ENCODE results near the gene CYFIP1. TPM values are rescaled to one million over a fixed set of nuclear protein-coding genes. Genes with fewer than 3 reads are reported as not detected.

The CYFIP1 gene
- total RNA-seq, 1 donor from 2014 or later: 28.8 TPM

DNA sequence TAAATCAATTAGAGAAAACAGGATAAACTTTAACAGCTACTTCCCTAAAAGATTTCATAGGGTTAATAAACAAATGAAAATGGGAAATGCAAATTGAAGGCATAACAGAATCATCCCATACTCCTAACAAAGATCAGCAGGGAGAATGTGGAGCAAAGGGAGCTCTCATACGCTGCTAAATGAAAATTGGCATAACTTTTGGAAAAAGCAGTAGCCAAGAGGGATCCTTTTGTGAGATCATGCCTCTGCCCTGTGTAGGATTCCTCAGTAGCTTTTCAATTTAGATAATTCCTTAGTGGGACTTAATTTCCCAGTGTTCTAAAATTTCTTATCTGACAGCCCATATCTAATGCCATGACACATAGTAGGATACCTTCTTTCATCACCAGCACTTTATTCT, 123.5 kb downstream of the CYFIP1 start:
- ATAC-seq (ENCODE audit: poor library complexity) (no peak), DNase-seq (no peak)
- intact Hi-C loops (cut with DNase I): loop anchor here (10.0 kb wide), 1 partner anchor 58 kb away; no protein-coding TSS in a partner anchor

DNA sequence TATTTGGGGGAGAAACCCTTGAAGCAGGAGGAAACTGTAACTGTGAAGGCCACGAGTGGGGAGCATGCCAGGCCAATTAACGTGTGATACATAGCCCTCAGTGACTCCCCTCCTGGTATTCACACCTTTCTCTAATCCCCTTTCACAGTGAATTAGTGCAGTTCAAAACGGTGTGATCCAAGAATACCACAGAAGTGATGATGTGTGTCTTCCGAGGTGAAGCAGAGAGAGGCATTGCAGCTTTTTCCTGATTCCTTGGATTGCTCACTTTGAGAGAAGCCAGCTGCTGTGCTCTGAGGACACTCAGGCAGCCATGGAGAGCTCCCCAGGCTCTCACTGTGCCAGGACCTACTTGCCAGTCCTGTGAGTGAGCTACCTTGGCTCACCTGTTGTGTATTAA, 124.4 kb downstream of the CYFIP1 start:
- DNase-seq (no peak), ATAC-seq (ENCODE audit: poor library complexity) (no peak)
- intact Hi-C loops (cut with DNase I): loop anchor here (10.0 kb wide), 1 partner anchor 59 kb away; no protein-coding TSS in a partner anchor

DNA sequence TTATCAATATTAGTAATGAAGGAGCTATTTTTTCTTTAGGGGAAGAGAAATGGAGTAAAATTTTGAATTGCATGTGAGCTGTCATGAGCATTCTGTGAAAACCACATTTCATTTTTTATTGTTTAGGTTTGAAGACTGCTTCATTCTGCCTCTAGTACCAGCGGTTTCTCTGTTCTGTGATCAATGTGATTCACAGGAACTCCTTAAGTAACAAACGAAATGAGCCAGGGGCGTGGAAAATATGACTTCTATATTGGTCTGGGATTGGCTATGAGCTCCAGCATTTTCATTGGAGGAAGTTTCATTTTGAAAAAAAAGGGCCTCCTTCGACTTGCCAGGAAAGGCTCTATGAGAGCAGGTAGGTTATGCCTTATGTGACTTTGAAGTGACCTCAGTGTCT, 128.7 kb downstream of the CYFIP1 start:
- intact Hi-C loops (cut with DNase I): loop anchor here (10.0 kb wide), 1 partner anchor 63 kb away; no protein-coding TSS in a partner anchor
- DNase-seq (no peak), ATAC-seq (ENCODE audit: poor library complexity) (no peak)

DNA sequence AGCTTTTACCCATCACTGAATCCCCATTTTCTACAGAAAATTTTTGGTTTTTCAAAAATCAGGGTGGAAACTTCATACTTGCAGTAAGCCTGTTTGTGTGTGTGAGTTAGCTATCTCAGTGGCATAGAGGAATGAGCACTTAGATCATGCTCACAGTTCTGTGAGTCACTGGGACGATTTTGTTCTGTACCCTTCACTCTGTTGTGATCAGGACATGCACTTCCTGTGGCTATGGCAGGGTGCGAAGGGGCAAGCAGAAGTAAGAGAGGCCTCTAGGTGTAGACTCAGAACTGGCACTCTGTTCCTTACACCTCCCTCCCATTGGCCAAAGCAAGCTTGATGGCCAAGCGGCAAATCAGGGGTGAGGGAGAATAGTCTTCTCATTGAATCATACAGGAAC, 130.1 kb downstream of the CYFIP1 start:
- ATAC-seq (ENCODE audit: poor library complexity): no peak
- intact Hi-C loops (cut with DNase I): loop anchor here (10.0 kb wide), 1 partner anchor 65 kb away; no protein-coding TSS in a partner anchor

DNA sequence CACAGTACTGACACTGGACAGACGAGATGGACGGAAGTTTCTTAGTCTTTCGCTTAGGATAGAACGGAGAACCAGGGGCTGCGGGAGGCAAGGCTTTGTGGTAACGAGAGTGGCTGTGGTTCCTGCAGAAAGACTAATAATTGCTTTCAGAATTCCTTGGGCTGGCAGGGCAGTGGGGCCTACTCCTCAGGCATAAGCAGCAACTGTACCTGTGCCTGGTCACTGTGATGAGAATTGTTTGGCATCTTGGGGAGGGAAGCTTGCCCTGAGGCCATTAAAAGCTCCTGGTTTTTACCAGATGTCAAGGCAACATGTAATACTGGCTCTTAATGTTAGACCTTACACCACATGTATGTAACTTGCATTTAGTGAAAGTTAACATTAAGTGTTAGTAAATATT, 134.1 kb downstream of the CYFIP1 start:
- DNase-seq: no peak
- intact Hi-C loops (cut with DNase I): no loop called here
- no peak for ATAC-seq (ENCODE audit: poor library complexity)

More for the DNA sequence above, 130.1 kb downstream of the CYFIP1 start:
- DNase-seq: no peak

DNA sequence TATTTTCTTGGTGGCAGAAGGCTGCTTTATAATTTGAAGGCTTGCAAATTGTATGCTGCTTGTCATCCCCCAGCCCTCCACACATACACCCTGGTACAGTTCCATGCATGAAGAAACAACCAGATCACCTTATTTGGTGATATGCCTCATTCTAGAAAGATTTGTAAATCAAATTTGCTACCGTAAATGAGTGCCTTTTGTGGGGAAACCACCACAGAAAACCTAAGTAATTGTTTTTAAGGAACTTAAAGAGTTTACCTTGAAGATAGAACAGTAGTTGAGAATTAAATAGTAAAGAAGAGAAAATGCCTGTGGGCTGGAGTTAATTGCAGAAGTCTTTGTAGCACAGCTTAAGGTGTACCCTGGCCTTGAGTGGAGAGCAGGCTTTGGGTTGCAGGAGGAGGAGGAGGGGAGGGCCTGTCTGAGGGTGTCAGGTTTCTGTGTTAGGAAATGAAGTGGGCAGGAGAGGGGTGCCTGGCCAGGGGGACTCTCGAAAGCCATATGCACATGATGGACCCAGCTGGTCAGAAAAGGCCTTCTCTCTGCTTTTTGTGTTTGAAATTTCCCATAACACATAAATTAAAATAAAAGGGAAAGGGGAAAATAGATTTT, 134.8 kb downstream of the CYFIP1 start:
- intact Hi-C loops (cut with DNase I): no loop called here
- DNase-seq (no peak), ATAC-seq (ENCODE audit: poor library complexity) (no peak)

DNA sequence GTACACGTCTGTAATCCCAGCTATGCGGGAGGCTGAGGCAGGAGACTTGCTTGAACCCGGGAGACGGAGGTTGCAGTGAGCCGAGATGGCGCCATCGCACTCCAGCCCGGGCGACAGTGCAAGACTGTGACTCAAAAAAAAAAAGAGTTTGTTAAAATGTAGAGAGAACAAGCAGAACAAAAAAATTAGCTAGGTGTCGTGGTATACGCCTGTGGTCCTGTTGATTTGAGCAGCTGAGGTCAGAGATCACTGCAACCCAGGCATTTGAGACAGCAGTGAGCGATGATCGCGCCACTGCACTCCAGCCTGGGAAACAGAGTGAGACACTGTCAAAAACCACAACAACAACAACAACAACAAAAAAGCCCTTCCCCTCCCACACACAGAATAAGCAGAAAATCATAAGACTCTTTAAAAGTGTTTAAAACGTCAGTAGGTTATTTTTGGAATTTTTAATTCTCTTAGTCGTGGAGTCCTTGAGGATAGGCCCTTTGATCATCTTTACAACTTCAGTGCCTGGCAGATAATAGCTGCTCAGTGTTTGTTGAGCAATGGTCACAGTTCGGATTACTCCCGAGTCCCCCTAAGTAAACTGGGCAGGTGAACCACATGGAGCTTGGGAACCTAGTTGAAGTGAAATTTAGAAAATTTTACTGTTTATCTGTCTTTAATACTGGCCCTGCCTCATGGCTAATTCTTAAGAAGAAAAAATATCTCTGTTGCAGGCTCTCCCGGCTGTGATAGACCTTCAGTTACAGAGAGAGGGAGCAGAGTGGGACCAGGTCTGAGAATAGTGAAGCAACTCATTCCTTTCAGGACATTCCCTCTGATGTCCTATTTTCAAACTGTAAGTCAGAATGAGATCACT, 135.5 kb downstream of the CYFIP1 start:
- DNase-seq: no peak
- intact Hi-C loops (cut with DNase I): no loop called here
- ATAC-seq (ENCODE audit: poor library complexity): no peak

DNA sequence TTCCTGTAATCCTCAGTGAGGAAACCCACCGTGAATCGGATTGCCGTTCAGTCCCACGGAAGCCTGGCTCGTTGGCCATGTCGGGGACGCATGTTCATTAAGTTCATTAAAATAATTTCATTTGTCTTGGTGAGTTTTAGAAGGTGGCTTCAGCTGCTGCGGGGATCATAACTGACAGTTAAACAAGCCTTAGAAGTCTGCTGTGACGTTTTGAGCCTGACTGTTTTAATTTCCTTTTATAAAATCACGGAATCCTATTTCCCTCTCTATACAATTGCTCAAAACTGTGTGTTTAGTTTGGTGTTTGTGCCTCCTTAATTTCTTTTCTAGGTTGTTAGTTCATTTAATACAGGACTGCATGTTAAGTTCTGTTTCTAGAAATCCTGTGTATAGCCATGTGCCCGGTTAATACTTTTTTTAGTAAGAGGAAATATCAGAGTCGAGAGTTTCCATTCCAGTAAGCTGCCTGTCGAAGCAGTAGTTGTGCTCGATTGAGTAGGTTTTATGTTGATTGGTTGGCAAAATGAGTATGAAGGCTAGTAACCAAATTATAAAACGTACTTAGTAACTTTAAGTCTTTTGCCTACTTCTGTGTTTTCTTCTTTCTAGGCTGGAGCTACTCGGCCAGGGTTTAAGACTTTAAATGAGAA, 141.0 kb downstream of the CYFIP1 start:
- ATAC-seq (ENCODE audit: poor library complexity) (no peak), DNase-seq (no peak)
- intact Hi-C loops (cut with DNase I): no loop called here

DNA sequence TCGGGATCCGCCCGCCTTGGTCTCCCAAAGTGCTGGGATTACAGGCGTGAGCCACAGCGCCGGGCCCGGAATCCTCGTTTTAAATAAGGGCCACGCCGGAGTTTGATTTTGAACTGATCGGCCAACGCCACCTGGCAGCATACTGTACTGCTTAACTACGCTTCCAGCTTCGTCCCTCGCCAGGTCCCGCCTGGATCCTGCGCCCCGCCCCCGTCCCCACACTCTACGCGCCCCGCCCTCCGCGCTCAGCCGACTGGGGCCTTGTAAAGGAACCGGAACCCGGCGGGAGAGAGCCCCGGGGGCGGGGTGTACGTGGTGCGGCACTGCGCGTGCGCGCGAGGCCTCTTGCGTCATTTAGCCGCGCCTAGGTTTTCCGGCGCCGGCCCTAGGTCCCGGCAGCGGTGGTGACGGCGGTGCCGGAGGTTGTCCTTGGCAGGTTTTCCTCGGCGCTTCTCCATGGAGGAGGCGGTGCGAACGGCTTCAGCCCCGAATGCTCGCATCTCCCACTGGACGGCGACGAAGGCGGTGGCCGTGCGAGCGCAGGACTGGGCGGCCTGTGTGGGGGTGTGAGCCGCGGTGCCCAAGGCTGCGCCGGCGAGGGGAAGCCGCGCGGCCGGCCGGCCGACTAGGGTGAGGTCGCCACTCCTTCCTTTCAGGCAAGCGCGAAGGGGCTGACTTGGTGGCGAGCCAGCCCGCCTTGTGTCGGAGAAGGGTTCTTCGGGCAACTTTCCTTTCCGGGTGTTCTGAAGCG, 141.7 kb downstream of the CYFIP1 start, which contains the start of gene NIPA2:
Gene NIPA2 (plus strand): TSS at position 375 of the 751 bp plus-strand sequence. CDS start 13,066 bp downstream, outside the sequence.
- ATAC-seq (ENCODE audit: poor library complexity) (peak; percentile 99), DNase-seq (peak; percentile 99)
- intact Hi-C loops (cut with DNase I): no loop called here

DNA sequence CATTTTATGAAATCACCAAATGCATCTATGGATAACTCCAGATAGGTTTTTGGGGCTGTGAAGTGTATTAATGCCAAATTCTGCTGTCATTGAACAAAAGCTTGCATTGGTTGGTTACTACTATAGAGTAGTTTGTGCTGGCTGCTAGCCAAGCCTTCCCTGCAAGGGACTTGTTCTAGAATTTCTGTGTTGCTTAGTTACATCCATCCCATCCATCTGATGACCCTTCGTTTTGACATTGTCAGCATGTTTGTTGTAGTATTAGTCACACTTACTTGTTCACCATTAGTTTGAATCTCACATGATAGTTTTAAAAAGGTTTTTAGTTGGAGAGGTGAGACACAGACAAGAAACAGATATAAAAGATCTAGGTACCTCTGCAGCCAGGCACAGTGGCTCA, 148.7 kb downstream of the CYFIP1 start:
- no peak for DNase-seq
- no peak for ATAC-seq (ENCODE audit: poor library complexity)
- intact Hi-C loops (cut with DNase I): no loop called here

DNA sequence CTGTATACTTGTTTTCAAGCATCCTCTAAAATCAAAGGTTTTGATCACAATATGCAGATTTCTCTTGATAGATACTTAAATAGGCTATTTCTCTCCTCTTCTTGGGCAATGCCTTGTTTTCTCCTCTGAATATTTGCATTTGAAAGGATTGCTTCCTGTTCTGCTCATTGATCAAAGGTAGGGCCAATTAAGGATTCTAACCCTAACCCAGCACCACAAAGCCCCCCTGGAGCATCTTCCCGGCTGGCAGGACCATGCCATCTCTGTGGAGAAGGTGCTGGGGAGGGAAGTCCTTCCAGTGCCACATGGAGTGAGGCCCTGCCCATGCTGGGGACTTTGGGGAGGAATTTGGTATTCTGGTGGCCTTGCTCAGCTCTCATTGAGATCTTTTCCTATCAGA, 153.0 kb downstream of the CYFIP1 start:
- ATAC-seq (ENCODE audit: poor library complexity) (no peak), DNase-seq (no peak)
- intact Hi-C loops (cut with DNase I): no loop called here

DNA sequence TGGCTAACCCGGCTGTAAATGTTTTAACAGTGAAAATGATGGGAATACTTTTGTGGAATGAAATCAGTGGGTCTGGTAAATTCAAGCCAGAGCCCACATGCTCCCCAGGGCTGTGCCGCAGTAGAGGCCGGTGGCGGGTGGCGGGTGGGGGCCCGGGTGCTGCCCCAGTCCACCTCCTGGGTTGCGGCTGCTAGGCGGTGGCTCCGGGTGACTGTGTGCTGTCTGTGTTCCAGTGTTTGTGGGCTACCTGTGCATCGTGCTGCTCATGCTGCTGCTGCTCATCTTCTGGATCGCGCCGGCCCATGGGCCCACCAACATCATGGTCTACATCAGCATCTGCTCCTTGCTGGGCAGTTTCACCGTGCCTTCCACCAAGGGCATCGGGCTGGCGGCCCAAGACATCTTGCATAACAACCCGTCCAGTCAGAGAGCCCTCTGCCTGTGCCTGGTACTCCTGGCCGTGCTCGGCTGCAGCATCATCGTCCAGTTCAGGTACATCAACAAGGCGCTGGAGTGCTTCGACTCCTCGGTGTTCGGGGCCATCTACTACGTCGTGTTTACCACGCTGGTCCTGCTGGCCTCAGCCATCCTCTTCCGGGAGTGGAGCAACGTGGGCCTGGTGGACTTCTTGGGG, 156.6 kb downstream of the CYFIP1 start:
- DNase-seq (no peak), ATAC-seq (ENCODE audit: poor library complexity) (no peak)

DNA sequence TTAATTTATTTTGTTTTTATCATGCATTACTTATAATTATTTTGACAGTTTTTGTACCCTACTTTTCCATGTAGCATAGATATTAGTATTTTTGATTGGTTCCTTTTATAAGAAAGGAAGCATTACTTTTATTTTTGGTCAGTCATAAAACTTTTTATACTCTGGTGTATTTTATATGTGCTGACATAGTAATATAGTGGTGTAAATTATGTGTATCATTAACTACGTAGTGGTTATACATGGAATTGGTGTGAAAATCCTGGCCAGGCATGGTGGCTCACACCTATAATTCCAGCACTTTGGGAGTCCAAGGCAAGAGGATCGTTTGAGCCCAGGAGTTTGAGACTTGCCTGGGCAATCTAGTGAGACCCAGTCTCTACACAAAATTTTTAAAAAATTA, 160.5 kb downstream of the CYFIP1 start:
- no peak for DNase-seq
- no peak for ATAC-seq (ENCODE audit: poor library complexity)
- intact Hi-C loops (cut with DNase I): no loop called here

More for the DNA sequence above, 156.6 kb downstream of the CYFIP1 start:
- intact Hi-C loops (cut with DNase I): no loop called here

Other genes starting within 250 kb of the CYFIP1 start
- 5.0 TPM for gene NIPA1, start 193.7 kb downstream of the CYFIP1 start, total RNA-seq
- gene NIPA2, start 141.7 kb downstream of the CYFIP1 start, total RNA-seq: 19.2 TPM
- 11.3 TPM for gene TUBGCP5, start 59.2 kb upstream of the CYFIP1 start, total RNA-seq
- gene GOLGA6L1, start 156.5 kb upstream of the CYFIP1 start, total RNA-seq: not detected